ENCODE data around the gene SULT4A1.

- no peak for TF ChIP-seq POLR2A (IDR thresholded peaks at IDR 0.05)
- TF ChIP-seq CTCF (IDR thresholded peaks at IDR 0.05): no peak
- no peak for TF ChIP-seq POLR2AphosphoS5 (IDR thresholded peaks at IDR 0.05)
- no peak for TF ChIP-seq EP300 (IDR thresholded peaks at IDR 0.05)
Observed at GRCh38 chr22:43795320-43795719, 67.0 kb downstream of the SULT4A1 start.
